ENCODE data around the gene DHRSX.

- TF ChIP-seq POLR2A (IDR thresholded peaks at IDR 0.05) (no peak), CTCF (IDR thresholded peaks at IDR 0.05) (no peak)
These were observed 131.6 kb downstream of the DHRSX start for GRCh38 chrX:2369206-2369605.
